Measurements from ENCODE around the gene TRIM59. TPM values are rescaled to one million over a fixed set of nuclear protein-coding genes. Genes with fewer than 3 reads are reported as not detected.

TRIM59 gene
- total and polyA plus RNA-seq, 9 of the 15 experiments (the other 6 are each of a cell fraction or from before 2014, with no cell fraction given) = 16.8 to 101 (median 34.8) TPM

GRCh38 chr3:160458151-160458550 lies 8.6 kb upstream of the TRIM59 start (continued):
- no peak for TF ChIP-seq CREB3 (tag; conservative IDR thresholded peaks at IDR 0.05; ENCODE audit: low read depth)
- TF ChIP-seq ZNF444 (CRISPR knock-in tag; IDR thresholded peaks at IDR 0.05) = no peak
- no peak for TF ChIP-seq ETV6 (IDR thresholded peaks at IDR 0.05; ENCODE audit: borderline replicate concordance in 1 of 2, low read depth in 2 of 2, low read length in 1 of 2)
- no peak for TF ChIP-seq ETV6 (CRISPR knock-in tag; IDR thresholded peaks at IDR 0.05; ENCODE audit: borderline replicate concordance)
- no peak for TF ChIP-seq RFX7 (CRISPR knock-in tag; IDR thresholded peaks at IDR 0.05)
- no peak for TF ChIP-seq ZNF12 (CRISPR knock-in tag; IDR thresholded peaks at IDR 0.05)
- TF ChIP-seq SAFB2 (IDR thresholded peaks at IDR 0.05; ENCODE audit: borderline replicate concordance, low read depth, low read length, severe bottlenecking) = no peak
- TF ChIP-seq ZNF408 (CRISPR knock-in tag; IDR thresholded peaks at IDR 0.05; ENCODE audit: low read depth) = no peak
- TF ChIP-seq FOXK2 (conservative IDR thresholded peaks at IDR 0.05 in 1 of 2, IDR thresholded peaks at IDR 0.05 in 1 of 2; ENCODE audit: low read depth in 2 of 2) = peak in 1 of 2 experiments; percentile 58; a peak in 1 of 4 replicates
- TF ChIP-seq, protein P1, sequence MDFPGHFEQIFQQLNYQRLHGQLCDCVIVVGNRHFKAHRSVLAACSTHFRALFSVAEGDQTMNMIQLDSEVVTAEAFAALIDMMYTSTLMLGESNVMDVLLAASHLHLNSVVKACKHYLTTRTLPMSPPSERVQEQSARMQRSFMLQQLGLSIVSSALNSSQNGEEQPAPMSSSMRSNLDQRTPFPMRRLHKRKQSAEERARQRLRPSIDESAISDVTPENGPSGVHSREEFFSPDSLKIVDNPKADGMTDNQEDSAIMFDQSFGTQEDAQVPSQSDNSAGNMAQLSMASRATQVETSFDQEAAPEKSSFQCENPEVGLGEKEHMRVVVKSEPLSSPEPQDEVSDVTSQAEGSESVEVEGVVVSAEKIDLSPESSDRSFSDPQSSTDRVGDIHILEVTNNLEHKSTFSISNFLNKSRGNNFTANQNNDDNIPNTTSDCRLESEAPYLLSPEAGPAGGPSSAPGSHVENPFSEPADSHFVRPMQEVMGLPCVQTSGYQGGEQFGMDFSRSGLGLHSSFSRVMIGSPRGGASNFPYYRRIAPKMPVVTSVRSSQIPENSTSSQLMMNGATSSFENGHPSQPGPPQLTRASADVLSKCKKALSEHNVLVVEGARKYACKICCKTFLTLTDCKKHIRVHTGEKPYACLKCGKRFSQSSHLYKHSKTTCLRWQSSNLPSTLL (IDR thresholded peaks at IDR 0.05) = no peak
- TF ChIP-seq PYGO2 (tag; IDR thresholded peaks at IDR 0.05) = no peak
- 0 out of 2 replicates have a peak, but pooled peaks have one; percentile 17 for TF ChIP-seq CBFA2T2 (conservative IDR thresholded peaks at IDR 0.05)
- TF ChIP-seq, protein P2, sequence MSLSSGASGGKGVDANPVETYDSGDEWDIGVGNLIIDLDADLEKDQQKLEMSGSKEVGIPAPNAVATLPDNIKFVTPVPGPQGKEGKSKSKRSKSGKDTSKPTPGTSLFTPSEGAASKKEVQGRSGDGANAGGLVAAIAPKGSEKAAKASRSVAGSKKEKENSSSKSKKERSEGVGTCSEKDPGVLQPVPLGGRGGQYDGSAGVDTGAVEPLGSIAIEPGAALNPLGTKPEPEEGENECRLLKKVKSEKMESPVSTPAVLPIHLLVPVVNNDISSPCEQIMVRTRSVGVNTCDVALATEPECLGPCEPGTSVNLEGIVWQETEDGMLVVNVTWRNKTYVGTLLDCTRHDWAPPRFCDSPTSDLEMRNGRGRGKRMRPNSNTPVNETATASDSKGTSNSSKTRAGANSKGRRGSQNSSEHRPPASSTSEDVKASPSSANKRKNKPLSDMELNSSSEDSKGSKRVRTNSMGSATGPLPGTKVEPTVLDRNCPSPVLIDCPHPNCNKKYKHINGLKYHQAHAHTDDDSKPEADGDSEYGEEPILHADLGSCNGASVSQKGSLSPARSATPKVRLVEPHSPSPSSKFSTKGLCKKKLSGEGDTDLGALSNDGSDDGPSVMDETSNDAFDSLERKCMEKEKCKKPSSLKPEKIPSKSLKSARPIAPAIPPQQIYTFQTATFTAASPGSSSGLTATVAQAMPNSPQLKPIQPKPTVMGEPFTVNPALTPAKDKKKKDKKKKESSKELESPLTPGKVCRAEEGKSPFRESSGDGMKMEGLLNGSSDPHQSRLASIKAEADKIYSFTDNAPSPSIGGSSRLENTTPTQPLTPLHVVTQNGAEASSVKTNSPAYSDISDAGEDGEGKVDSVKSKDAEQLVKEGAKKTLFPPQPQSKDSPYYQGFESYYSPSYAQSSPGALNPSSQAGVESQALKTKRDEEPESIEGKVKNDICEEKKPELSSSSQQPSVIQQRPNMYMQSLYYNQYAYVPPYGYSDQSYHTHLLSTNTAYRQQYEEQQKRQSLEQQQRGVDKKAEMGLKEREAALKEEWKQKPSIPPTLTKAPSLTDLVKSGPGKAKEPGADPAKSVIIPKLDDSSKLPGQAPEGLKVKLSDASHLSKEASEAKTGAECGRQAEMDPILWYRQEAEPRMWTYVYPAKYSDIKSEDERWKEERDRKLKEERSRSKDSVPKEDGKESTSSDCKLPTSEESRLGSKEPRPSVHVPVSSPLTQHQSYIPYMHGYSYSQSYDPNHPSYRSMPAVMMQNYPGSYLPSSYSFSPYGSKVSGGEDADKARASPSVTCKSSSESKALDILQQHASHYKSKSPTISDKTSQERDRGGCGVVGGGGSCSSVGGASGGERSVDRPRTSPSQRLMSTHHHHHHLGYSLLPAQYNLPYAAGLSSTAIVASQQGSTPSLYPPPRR (CRISPR knock-in tag; IDR thresholded peaks at IDR 0.05; ENCODE audit: borderline replicate concordance) = no peak
- TF ChIP-seq, protein P3, sequence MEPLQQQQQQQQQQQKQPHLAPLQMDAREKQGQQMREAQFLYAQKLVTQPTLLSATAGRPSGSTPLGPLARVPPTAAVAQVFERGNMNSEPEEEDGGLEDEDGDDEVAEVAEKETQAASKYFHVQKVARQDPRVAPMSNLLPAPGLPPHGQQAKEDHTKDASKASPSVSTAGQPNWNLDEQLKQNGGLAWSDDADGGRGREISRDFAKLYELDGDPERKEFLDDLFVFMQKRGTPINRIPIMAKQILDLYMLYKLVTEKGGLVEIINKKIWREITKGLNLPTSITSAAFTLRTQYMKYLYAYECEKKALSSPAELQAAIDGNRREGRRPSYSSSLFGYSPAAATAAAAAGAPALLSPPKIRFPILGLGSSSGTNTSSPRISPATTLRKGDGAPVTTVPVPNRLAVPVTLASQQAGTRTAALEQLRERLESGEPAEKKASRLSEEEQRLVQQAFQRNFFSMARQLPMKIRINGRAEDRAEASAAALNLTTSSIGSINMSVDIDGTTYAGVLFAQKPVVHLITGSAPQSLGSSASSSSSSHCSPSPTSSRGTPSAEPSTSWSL (CRISPR knock-in tag; IDR thresholded peaks at IDR 0.05; ENCODE audit: borderline replicate concordance) = no peak
- TF ChIP-seq FIP1L1 (IDR thresholded peaks at IDR 0.05; ENCODE audit: low read depth, low read length, poor library complexity, severe bottlenecking) = no peak
- TF ChIP-seq ZNF512 (tag; IDR thresholded peaks at IDR 0.05) = no peak
- peak; percentile 71 for TF ChIP-seq CXXC5 (CRISPR knock-in tag; IDR thresholded peaks at IDR 0.05)
